ENCODE results near the gene PASK.
"Not testable (repeated sequence)": the region's sequence is repeated elsewhere in the genome, so short reads cannot be mapped to it uniquely, and the experiment has no call there.

- TF ChIP-seq EZH2 (IDR thresholded peaks at IDR 0.05; ENCODE audit: insufficient read depth, poor library complexity, severe bottlenecking); EZH2phosphoT487 (IDR thresholded peaks at IDR 0.05; ENCODE audit: insufficient read depth, low read depth): not testable (repeated sequence)
These were observed 44.7 kb downstream of the PASK start for GRCh38 chr2:241104611-241105010.
